Gastrocnemius medialis (tissue), 4 donors: ENCODE data around the gene GARS1.

ENCODE experiments used
- CTCF ChIP-seq, 5 experiments: fragments of 450-650 bp in 3 of 5; fragments of 200-600 bp in 2 of 5; sonication (generic) in 2 of 5; IDR thresholded peaks in 4 of 5; conservative IDR thresholded peaks in 1 of 5; 1 replicate in 4 of 5; 2 replicates in 1 of 5; pipeline ENCODE4 v1.5.1; 2016 to 2019; ENCODE audit warnings: antibody characterized with exemption in 5 of 5, mild to moderate bottlenecking in 3 of 5, moderate library complexity in 3 of 5
- POLR2A ChIP-seq, 2 donors: fragments of 450-650 bp; IDR thresholded peaks; one replicate each; pipeline ENCODE4 v1.6.1; 2017; ENCODE audit warnings: antibody characterized with exemption in 2 of 2, mild to moderate bottlenecking in 2 of 2, moderate library complexity in 2 of 2

GRCh38 chr7:30625283-30625682 is 30.6 kb downstream of the GARS1 start:
- no peak for TF ChIP-seq CTCF (IDR thresholded peaks at IDR 0.05 in 4 of 5, conservative IDR thresholded peaks at IDR 0.05 in 1 of 5)
- TF ChIP-seq POLR2A (IDR thresholded peaks at IDR 0.05), result no peak
